D721Med (cell line): ENCODE data around the gene MAST3.
A peak's percentile ranks its signal among the peaks of the same experiment; 100 is the strongest.

Experiments
- DNase-seq: peaks from one replicate; pipeline ENCODE4 v3.0.0; 2011; ENCODE audit warnings: low spot score; ENCODE audit not compliant: insufficient read length
- FAIRE-seq: peaks from 2 replicates; lab custom pipeline; 2011; peaks lifted over from hg19 to GRCh38; lab: Jason Lieb, UNC
- TF ChIP-seq, protein P1 (sequence below): IDR thresholded peaks from 2 replicates; pipeline ENCODE4 v1.5.1; 2012; ENCODE audit warnings: mild to moderate bottlenecking, control low read depth; ENCODE audit not compliant: insufficient read depth; ENCODE audit errors: missing control alignments

Gene MAST3

DNA sequence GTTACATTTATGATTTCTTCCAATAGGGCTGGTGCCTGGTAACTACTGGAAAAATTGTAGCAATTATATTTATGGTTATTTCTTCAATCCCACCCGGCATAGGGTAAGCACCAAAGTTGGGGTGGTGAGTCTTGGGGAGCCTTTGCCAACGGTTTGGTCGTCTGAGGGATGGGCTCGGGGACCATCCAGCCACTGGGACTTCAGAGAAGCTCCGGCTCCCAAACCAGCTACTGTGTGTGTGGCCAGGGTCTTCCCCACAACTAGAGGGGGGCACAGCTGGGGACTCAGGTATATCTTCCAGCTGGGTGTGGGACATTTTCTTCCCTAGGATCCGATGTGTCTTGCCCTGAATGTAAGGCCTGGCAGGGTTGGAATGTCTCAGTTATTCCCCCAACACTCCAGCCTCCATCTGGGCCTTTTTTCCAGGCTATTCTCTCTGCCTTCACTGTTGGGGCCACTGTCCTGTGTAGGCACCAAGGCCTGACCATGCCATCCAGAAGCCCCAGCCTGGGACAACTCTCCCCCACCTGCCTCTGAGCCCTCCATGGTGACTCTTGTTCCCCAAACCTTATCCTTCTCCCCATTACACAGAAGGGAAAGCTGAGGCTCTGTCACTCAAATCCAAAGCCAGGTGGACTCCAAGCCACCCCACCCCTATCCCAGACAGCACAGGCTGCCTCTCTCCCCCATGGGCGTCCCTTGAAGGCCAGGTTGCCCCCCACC is 74.9 kb downstream of the MAST3 start:
- TF ChIP-seq, protein P1, sequence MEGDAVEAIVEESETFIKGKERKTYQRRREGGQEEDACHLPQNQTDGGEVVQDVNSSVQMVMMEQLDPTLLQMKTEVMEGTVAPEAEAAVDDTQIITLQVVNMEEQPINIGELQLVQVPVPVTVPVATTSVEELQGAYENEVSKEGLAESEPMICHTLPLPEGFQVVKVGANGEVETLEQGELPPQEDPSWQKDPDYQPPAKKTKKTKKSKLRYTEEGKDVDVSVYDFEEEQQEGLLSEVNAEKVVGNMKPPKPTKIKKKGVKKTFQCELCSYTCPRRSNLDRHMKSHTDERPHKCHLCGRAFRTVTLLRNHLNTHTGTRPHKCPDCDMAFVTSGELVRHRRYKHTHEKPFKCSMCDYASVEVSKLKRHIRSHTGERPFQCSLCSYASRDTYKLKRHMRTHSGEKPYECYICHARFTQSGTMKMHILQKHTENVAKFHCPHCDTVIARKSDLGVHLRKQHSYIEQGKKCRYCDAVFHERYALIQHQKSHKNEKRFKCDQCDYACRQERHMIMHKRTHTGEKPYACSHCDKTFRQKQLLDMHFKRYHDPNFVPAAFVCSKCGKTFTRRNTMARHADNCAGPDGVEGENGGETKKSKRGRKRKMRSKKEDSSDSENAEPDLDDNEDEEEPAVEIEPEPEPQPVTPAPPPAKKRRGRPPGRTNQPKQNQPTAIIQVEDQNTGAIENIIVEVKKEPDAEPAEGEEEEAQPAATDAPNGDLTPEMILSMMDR: no peak
- no peak for DNase-seq
- no peak for FAIRE-seq

DNA sequence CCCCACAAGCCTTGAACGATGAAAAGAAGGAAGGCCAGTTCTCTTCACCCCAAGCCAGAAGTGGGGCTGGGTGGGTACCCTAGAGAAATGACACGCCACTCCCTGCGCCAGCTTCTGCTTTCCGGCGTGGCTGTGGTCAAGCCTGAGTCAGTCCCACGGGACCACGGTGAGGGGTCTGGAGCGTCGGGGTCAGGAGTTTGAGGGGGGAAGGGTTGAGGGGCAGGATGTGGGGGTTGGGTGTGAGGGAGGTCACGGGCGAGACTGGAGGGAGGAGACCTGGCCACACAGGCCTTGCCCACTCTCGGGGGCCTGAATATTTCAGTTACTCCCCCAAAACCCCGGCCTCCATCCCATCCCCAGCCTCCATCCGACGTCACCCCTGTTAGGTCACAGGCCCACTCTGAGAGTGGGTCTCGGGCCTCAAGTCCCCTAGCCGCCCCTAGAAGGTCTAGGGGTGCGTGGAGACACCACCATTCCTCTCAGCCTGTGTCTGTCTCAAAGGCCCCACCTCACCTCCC is 75.5 kb downstream of the MAST3 start:
- no peak for DNase-seq
- TF ChIP-seq, protein P1: no peak
- FAIRE-seq: no peak

DNA sequence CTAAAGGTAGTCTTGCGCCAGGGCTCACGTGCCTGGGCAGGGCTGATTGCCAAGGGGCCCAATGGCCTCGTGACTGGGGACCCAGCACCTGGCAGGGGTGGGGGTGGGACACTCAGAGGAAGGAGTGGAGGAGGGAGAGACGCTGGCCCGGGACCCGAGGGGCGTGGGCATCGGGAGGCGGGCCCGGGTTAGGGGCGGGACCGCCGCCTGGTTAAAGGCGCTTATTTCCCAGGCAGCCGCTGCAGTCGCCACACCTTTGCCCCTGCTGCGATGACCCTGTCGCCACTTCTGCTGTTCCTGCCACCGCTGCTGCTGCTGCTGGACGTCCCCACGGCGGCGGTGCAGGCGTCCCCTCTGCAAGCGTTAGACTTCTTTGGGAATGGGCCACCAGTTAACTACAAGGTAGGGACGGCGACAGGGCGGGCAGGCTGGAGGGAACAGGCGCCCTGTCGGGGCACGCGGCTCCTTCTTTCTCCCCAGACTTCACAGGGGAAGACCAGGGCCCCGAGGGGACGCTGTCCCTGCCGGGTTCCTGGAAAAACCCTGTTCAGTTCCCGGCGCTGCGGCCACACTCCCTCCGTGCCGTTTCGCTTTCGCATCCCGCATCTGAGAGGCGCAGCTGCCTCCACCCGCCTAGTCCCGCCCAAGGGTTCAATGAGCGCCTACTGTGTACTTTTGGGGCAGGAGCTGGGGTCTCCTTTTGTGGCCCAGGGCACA is 76.2 kb downstream of the MAST3 start, which contains the start of gene IFI30:
TSS of gene IFI30 (plus strand) at position 242 of the 717 bp plus-strand sequence. CDS start at position 271, 29 bp downstream.
- TF ChIP-seq, protein P1: no peak
- FAIRE-seq (no peak), DNase-seq (peak; percentile 94)

- no peak for DNase-seq
- TF ChIP-seq, protein P1: no peak
- no peak for FAIRE-seq
Observed at GRCh38 chr19:18174983-18175382, 77.4 kb downstream of the MAST3 start.

GRCh38 chr19:18176367-18177310 is 79.1 kb downstream of the MAST3 start:
- TF ChIP-seq, protein P1: no peak
- DNase-seq (no peak), FAIRE-seq (no peak)

DNA sequence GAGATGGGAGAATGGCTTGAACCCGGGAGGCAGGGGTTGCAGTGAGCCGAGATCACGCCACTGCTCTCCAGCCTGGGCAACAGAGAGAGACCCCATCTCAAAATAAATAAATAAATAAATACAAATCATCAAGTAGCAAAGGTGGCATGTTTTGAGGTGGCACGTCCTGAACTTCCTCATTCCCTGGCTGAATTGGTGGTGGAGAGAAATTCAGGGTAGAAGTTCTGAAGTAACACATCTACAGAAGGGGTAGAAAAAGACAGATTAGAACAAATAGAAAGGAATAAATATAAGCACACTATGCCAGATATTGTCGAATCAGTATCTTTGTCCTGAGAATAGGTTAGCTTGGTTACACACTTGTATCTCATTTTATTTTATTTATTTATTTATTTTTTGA is 82.4 kb downstream of the MAST3 start:
- DNase-seq: no peak
- no peak for FAIRE-seq
- TF ChIP-seq, protein P1: no peak
